A549 (cell line): ENCODE results near the gene TNFAIP3.

ENCODE experiments used
- BHLHE40 ChIP-seq: IDR thresholded peaks from 2 replicates; pipeline ENCODE4 v1.6.1; 2012; ENCODE audit warnings: low read depth, low read length, inconsistent platforms
- EP300 ChIP-seq, 2 experiments: fragments of >200 bp; sonication (Bioruptor Twin); formaldehyde crosslinking; IDR thresholded peaks; 2 replicates in 1 of 2; 3 replicates in 1 of 2; pipeline ENCODE4 v1.6.1; 2016 to 2017
- ESRRA ChIP-seq: fragments of 150-350 bp; IDR thresholded peaks from 2 replicates; pipeline ENCODE4 v1.6.1; 2014; ENCODE audit warnings: mild to moderate bottlenecking, low read length, borderline replicate concordance
- HMGXB4 ChIP-seq: fragments of 250-450 bp; sonication (Bioruptor Pico); IDR thresholded peaks from 2 replicates; pipeline ENCODE4 v1.5.0; 2021; ENCODE audit warnings: mild to moderate bottlenecking, moderate library complexity, borderline replicate concordance
- MYC ChIP-seq: IDR thresholded peaks from 2 replicates; pipeline ENCODE4 v1.6.1; 2012; ENCODE audit warnings: mild to moderate bottlenecking, inconsistent platforms, low read length, improper control_type of control experiment, borderline replicate concordance
- NR3C1 ChIP-seq: fragments of >200 bp; sonication (Bioruptor Twin); formaldehyde crosslinking; IDR thresholded peaks from 3 replicates; pipeline ENCODE4 v1.6.1; 2017
- PBX3 ChIP-seq: IDR thresholded peaks from 2 replicates; pipeline ENCODE4 v1.6.1; 2012
- PHF8 ChIP-seq: fragments of 200-600 bp; sonication (generic); IDR thresholded peaks from 2 replicates; pipeline ENCODE4 v1.6.1; 2016; ENCODE audit warnings: low read depth, mild to moderate bottlenecking, antibody characterized with exemption, moderate library complexity, borderline replicate concordance
- RFX5 ChIP-seq: fragments of 450-650 bp; IDR thresholded peaks from 2 replicates; pipeline ENCODE4 v1.7.1; 2014; ENCODE audit warnings: antibody characterized with exemption, mild to moderate bottlenecking, moderate library complexity
- USF2 ChIP-seq: fragments of 450-650 bp; IDR thresholded peaks from 2 replicates; pipeline ENCODE4 v1.6.1; 2014; ENCODE audit warnings: antibody characterized with exemption
- TF ChIP-seq, protein P1 (sequence below): fragments of >200 bp; sonication (Bioruptor Twin); formaldehyde crosslinking; IDR thresholded peaks from 3 replicates; pipeline ENCODE4 v1.5.1; 2016

GRCh38 chr6:137832110-137832509, 34.9 kb upstream of the TNFAIP3 start:
- TF ChIP-seq, protein P1, sequence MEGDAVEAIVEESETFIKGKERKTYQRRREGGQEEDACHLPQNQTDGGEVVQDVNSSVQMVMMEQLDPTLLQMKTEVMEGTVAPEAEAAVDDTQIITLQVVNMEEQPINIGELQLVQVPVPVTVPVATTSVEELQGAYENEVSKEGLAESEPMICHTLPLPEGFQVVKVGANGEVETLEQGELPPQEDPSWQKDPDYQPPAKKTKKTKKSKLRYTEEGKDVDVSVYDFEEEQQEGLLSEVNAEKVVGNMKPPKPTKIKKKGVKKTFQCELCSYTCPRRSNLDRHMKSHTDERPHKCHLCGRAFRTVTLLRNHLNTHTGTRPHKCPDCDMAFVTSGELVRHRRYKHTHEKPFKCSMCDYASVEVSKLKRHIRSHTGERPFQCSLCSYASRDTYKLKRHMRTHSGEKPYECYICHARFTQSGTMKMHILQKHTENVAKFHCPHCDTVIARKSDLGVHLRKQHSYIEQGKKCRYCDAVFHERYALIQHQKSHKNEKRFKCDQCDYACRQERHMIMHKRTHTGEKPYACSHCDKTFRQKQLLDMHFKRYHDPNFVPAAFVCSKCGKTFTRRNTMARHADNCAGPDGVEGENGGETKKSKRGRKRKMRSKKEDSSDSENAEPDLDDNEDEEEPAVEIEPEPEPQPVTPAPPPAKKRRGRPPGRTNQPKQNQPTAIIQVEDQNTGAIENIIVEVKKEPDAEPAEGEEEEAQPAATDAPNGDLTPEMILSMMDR, result no peak
- TF ChIP-seq PBX3 (no peak), BHLHE40 (no peak), USF2 (no peak), PHF8 (no peak), HMGXB4 (CRISPR knock-in tag) (no peak), MYC (no peak), EP300 (IDR thresholded peaks at IDR 0.05) (no peak), RFX5 (no peak), NR3C1 (no peak), ESRRA (no peak)
